Caco-2 (cell line): ENCODE data around the gene PCSK5. TPM values are rescaled to one million over a fixed set of nuclear protein-coding genes. Genes with fewer than 3 reads are reported as not detected.
A peak's percentile ranks its signal among the peaks of the same experiment; 100 is the strongest.

Experiments used
- BruUV-seq: library from RNA; stranded (reverse); fragments of 400-500 nt; replicated peaks from 2 replicates; lab custom pipeline; 2021; lab: Mats Ljungman, UMichigan
- CTCF ChIA-PET: fragments of 300-600 bp; sonication (Branson Sonifier 250); formaldehyde crosslinking; loops from one replicate; lab custom pipeline; 2022; ENCODE audit warnings: antibody characterized with exemption; lab: Charles Lee
- POLR2A ChIA-PET: fragments of 300-600 bp; sonication (Branson Sonifier 250); formaldehyde crosslinking; loops from one replicate; lab custom pipeline; 2022; ENCODE audit warnings: antibody characterized with exemption; lab: Charles Lee
- DNase-seq, 2 experiments: peaks; one replicate each; pipeline versions ENCODE4 v3.0.0 to v3.0.0-alpha.2; 2020 to 2022
- H3K27me3 ChIP-seq: replicated peaks from 2 replicates; pipeline ENCODE4 v1.6.0; 2011; ENCODE audit warnings: low read length; ENCODE audit not compliant: control insufficient read depth, insufficient read depth
- H3K36me3 ChIP-seq: 2 replicates; pipeline ENCODE4 v1.5.1; 2011; ENCODE audit warnings: low read length; ENCODE audit not compliant: control insufficient read depth, insufficient read depth
- H3K4me1 ChIP-seq: fragments of 250-450 bp; sonication (Bioruptor Pico); 2 replicates; pipeline ENCODE4 v1.5.1; 2020; ENCODE audit warnings: mild to moderate bottlenecking
- H3K4me3 ChIP-seq: 2 replicates; pipeline ENCODE4 v1.5.1; 2011; ENCODE audit warnings: low read depth, mild to moderate bottlenecking, control low read depth, low read length
- H3K9me3 ChIP-seq: fragments of 250-450 bp; sonication (Bioruptor Pico); 2 replicates; pipeline ENCODE4 v1.5.1; 2020; ENCODE audit warnings: mild to moderate bottlenecking, moderate library complexity
- H3K27ac Mint-ChIP-seq: one replicate; pipeline ENCODE4 v1.8.0; 2022; ENCODE audit warnings: mixed read lengths; ENCODE audit not compliant: unreplicated experiment
- H3K27me3 Mint-ChIP-seq: one replicate; pipeline ENCODE4 v1.8.0; 2022; ENCODE audit warnings: mixed read lengths; ENCODE audit not compliant: insufficient read depth, unreplicated experiment
- H3K36me3 Mint-ChIP-seq: one replicate; pipeline ENCODE4 v1.8.0; 2022; ENCODE audit warnings: mild to moderate bottlenecking, mixed read lengths; ENCODE audit not compliant: insufficient read depth, unreplicated experiment
- H3K4me1 Mint-ChIP-seq: one replicate; pipeline ENCODE4 v1.8.0; 2022; ENCODE audit warnings: low read depth, mixed read lengths; ENCODE audit not compliant: unreplicated experiment
- H3K4me3 Mint-ChIP-seq: one replicate; pipeline ENCODE4 v1.8.0; 2022; ENCODE audit warnings: mild to moderate bottlenecking, moderate library complexity, mixed read lengths; ENCODE audit not compliant: unreplicated experiment
- H3K9me3 Mint-ChIP-seq: one replicate; pipeline ENCODE4 v1.8.0; 2022; ENCODE audit warnings: mixed read lengths; ENCODE audit not compliant: unreplicated experiment
- intact Hi-C: fragments of 100-400 bp; cut with micrococcal nuclease; formaldehyde crosslinking; loops from one replicate; pipeline ENCODE4 v1.10.0; 2022; ENCODE audit not compliant: unreplicated experiment
- total RNA-seq: library from RNA; stranded (reverse); gene quantifications from 2 replicates; pipeline ENCODE4 v1.2.3, GENCODE V29; 2022
- TF ChIP-seq, protein P1 (sequence below), 2 experiments: fragments of 200-600 bp in 1 of 2; IDR thresholded peaks; 1 replicate in 1 of 2; 2 replicates in 1 of 2; pipeline versions ENCODE4 v1.5.1 to v1.8.0; 2011 to 2022; ENCODE audit warnings: antibody characterized with exemption in 1 of 2, control low read depth in 1 of 2, inconsistent platforms in 1 of 2, low read depth in 1 of 2, low read length in 1 of 2, mild to moderate bottlenecking in 1 of 2, moderate library complexity in 1 of 2; ENCODE audit not compliant: insufficient read depth in 1 of 2, severe bottlenecking in 1 of 2, unreplicated experiment in 1 of 2

The PCSK5 gene
- total RNA-seq, 1 experiment from 2014 or later, result 10.9 TPM

GRCh38 chr9:76027416-76027815, 136.9 kb downstream of the PCSK5 start:
- Histone ChIP-seq H3K4me3 (no peak overlapping the region), H3K36me3 (no peaks in the 10 kb centered on the region), H3K9me3 (no peaks in the 10 kb centered on the region), H3K27me3 (no peaks in the 10 kb centered on the region), H3K4me1 (no peaks in the 10 kb centered on the region)
- Mint-ChIP-seq H3K9me3 (no peaks in the 10 kb centered on the region), H3K27ac (no peak overlapping the region), H3K4me3 (no peak overlapping the region), H3K36me3 (no peaks in the 10 kb centered on the region), H3K4me1 (no peaks in the 10 kb centered on the region), H3K27me3 (no peaks in the 10 kb centered on the region)
- intact Hi-C loops, result no loop called here
- no TSS peak for BruUV-seq
- ChIA-PET POLR2A (no interaction called here), CTCF (no interaction called here)
- TF ChIP-seq, protein P1, sequence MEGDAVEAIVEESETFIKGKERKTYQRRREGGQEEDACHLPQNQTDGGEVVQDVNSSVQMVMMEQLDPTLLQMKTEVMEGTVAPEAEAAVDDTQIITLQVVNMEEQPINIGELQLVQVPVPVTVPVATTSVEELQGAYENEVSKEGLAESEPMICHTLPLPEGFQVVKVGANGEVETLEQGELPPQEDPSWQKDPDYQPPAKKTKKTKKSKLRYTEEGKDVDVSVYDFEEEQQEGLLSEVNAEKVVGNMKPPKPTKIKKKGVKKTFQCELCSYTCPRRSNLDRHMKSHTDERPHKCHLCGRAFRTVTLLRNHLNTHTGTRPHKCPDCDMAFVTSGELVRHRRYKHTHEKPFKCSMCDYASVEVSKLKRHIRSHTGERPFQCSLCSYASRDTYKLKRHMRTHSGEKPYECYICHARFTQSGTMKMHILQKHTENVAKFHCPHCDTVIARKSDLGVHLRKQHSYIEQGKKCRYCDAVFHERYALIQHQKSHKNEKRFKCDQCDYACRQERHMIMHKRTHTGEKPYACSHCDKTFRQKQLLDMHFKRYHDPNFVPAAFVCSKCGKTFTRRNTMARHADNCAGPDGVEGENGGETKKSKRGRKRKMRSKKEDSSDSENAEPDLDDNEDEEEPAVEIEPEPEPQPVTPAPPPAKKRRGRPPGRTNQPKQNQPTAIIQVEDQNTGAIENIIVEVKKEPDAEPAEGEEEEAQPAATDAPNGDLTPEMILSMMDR (IDR thresholded peaks at IDR 0.05; ENCODE audit: insufficient read depth in 1 of 2, low read depth in 1 of 2, low read length in 1 of 2, severe bottlenecking in 1 of 2, unreplicated experiment in 1 of 2), result no peak
- no peak for DNase-seq

DNA sequence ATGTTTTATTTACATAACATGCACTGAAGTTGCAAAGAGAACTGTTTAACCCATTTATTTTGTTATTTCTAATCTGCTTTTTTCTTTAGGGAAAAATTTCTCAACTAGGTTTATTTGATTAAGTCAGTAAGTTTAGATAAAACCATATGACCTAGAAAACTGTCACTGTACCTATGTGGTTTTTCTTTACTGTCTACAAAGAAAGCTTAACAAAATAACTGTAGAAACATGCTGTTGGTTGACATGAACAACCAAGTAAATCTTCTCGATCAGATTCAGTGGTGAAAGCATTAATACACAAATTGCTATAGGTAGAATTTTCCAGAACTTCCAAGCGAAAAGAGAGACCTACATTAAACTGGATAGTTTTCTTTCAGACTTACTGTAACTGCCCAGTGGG, 137.4 kb downstream of the PCSK5 start:
- Mint-ChIP-seq H3K4me1 (no peaks in the 10 kb centered on the region), H3K36me3 (no peaks in the 10 kb centered on the region), H3K27ac (peak overlapping the region; percentile 77), H3K9me3 (no peaks in the 10 kb centered on the region), H3K27me3 (no peaks in the 10 kb centered on the region), H3K4me3 (no peak overlapping the region)
- BruUV-seq, result no TSS peak
- intact Hi-C loops, result no loop called here
- CTCF ChIA-PET, result interaction anchor here (0.6 kb wide), 1 partner anchor 19 kb away, joined by 3 read pairs; no protein-coding TSS in a partner anchor
- no peak overlapping the region for H3K4me3 ChIP-seq
- no peak for DNase-seq
- no peaks in the 10 kb centered on the region for H3K36me3 ChIP-seq
- no peaks in the 10 kb centered on the region for H3K4me1 ChIP-seq
- POLR2A ChIA-PET, result no interaction called here
- no peaks in the 10 kb centered on the region for H3K9me3 ChIP-seq
- no peaks in the 10 kb centered on the region for H3K27me3 ChIP-seq
- TF ChIP-seq, protein P1 (IDR thresholded peaks at IDR 0.05; ENCODE audit: insufficient read depth in 1 of 2, low read depth in 1 of 2, low read length in 1 of 2, severe bottlenecking in 1 of 2, unreplicated experiment in 1 of 2), result no peak

GRCh38 chr9:76032038-76032796, 141.7 kb downstream of the PCSK5 start:
- Histone ChIP-seq H3K4me1 (no peaks in the 10 kb centered on the region), H3K27me3 (no peaks in the 10 kb centered on the region), H3K4me3 (no peak overlapping the region), H3K36me3 (no peaks in the 10 kb centered on the region), H3K9me3 (no peaks in the 10 kb centered on the region)
- BruUV-seq, result no TSS peak
- TF ChIP-seq, protein P1 (IDR thresholded peaks at IDR 0.05; ENCODE audit: insufficient read depth in 1 of 2, low read depth in 1 of 2, low read length in 1 of 2, severe bottlenecking in 1 of 2, unreplicated experiment in 1 of 2), result no peak
- Mint-ChIP-seq H3K36me3 (no peaks in the 10 kb centered on the region), H3K27me3 (no peaks in the 10 kb centered on the region), H3K27ac (no peak overlapping the region), H3K4me1 (no peaks in the 10 kb centered on the region), H3K9me3 (no peaks in the 10 kb centered on the region), H3K4me3 (no peak overlapping the region)
- ChIA-PET CTCF (no interaction called here), POLR2A (interaction anchor here (0.5 kb wide), 1 partner anchor 188 kb away, joined by 10 read pairs; no protein-coding TSS in a partner anchor)
- intact Hi-C loops, result no loop called here
- DNase-seq, result no peak
